GM12874 (cell line): ENCODE data around the gene ATG16L1.

ENCODE experiments used
- TF ChIP-seq, protein P1 (sequence below): IDR thresholded peaks from 2 replicates; pipeline ENCODE4 v1.5.1; 2011; ENCODE audit warnings: low read depth, mild to moderate bottlenecking, control low read depth, low read length, moderate library complexity; ENCODE audit not compliant: insufficient read depth

Gene ATG16L1

DNA sequence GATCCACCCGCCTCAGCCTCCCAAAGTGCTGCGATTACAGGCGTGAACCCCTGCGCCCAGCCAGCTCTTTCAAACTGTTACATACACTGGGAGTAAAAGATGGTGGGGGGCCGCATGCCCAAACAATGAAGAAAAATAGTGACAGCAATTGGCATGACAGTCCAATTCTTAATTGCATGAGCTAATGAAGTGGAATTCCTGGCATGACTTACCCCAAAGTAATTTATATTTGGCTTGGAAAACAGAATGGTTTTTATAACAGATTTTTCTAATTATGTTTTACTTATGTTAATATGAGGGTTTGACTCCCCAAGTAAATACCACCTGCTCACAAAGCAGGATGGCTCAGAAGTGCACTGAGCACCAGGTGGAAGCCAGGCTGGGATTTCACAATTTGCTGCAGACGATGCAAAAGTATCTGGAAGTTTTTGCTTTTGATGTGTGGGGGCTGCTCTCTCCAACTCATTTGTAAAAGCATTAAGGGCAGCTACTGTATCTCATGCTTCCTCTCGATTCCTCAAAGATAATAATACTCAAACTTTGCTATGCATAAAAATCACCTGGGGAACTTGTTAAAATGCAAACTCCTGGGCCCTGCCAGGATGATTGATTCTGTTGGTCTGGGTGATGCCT is 24.0 kb upstream of the ATG16L1 start:
- TF ChIP-seq, protein P1, sequence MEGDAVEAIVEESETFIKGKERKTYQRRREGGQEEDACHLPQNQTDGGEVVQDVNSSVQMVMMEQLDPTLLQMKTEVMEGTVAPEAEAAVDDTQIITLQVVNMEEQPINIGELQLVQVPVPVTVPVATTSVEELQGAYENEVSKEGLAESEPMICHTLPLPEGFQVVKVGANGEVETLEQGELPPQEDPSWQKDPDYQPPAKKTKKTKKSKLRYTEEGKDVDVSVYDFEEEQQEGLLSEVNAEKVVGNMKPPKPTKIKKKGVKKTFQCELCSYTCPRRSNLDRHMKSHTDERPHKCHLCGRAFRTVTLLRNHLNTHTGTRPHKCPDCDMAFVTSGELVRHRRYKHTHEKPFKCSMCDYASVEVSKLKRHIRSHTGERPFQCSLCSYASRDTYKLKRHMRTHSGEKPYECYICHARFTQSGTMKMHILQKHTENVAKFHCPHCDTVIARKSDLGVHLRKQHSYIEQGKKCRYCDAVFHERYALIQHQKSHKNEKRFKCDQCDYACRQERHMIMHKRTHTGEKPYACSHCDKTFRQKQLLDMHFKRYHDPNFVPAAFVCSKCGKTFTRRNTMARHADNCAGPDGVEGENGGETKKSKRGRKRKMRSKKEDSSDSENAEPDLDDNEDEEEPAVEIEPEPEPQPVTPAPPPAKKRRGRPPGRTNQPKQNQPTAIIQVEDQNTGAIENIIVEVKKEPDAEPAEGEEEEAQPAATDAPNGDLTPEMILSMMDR: no peak

DNA sequence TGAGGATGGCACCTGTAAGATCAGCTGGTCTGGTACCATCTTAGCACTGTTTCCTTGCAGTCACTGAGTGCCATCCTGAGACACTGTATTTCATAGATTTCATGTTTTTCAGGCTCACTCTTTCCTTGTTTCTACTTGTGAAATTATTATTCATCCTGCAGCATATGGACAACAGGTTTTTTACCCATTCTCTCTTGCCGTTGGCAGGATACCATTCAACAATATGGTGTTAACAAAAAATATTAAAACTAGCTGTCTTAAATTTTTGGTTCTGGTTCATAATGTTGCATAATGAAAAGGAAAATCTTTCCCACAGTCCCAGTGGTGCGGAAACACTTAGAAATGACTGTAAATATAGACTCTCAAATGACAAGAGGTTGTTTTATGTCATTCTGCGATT is 23.1 kb upstream of the ATG16L1 start:
- TF ChIP-seq, protein P1: no peak

DNA sequence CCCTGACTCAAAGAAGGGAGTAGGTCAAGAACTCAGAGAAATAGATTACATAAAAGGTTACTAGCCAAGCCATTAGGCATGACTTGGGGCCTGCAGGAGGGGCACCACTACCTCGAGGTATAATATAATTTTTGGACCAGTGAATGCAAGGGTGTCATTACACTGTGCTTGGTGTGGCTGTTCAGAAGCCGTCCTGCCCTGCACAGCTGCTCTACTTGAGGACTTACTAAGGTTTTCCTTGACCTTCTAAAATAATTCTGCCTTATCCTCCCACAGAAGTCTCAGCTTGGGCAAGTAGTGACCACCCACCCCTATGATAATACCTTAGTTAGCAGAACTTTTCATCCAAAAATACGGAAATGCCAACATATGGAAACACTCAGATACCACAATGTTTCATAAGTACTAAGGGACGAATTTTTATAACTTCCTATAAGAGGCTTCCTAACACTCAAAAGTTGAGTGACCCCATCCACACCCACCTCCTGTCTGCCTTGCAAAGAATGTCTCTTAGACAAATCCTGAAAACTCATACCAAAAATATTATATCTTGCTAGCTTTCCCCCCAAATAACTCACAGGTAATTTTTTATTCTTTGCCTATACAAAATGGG is 17.7 kb upstream of the ATG16L1 start:
- TF ChIP-seq, protein P1: no peak

DNA sequence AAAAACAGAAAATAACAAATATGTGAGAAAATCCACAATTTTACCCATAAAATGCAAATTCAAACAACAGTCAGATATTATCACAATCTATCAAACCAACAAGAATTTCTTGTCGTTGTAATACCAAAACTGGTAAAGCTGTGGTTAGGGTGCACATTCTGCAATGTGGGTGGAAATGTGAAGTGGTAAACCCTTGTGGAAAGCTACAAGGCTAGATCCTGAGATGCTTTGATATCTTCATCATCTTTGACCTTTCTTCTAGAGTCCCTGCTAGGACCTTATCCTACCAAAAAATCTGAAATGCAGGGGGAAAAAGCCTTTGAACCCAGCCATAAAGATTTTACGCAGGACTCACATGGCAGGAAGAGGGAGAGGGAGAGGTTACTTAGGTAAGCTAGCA is 17.2 kb upstream of the ATG16L1 start:
- TF ChIP-seq, protein P1: no peak

DNA sequence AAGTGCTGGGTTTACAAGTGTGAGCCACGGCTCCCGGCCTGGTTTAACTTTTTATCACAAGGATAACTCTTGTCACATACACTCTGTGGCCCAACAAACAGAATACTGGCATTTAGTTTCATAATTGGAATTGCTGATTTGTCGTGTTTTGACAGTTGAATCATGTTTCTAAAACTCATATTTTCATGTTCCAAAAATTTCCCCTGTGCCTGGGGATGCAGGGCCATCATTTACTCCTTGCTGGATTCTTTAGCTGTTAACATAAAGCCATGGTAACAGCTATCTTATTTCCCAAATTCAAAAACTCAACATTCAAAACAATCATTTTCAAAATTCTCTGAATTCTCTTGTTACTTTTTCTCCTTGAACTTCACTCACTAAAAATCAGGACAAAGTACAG is 16.5 kb upstream of the ATG16L1 start:
- TF ChIP-seq, protein P1: no peak

DNA sequence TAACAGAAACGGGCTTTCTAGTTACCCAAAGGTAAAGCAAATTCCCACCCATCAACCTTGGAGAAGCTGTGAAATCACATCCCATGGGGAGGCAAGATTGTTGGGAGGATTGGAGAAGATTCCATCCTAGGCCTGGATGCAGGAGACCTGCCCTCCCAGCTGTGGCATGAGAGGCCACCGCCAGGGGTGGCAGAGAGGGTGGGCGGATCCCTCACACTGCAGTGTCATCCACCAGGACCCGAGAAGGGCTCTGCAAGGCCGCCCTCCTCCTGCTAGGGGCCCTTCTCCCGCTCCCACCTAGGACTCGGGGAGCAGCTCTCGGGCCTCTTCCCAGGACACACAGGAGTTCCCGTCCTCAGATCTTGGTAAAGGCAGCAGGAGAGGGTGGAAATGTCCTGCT is 15.5 kb upstream of the ATG16L1 start:
- TF ChIP-seq, protein P1: no peak

DNA sequence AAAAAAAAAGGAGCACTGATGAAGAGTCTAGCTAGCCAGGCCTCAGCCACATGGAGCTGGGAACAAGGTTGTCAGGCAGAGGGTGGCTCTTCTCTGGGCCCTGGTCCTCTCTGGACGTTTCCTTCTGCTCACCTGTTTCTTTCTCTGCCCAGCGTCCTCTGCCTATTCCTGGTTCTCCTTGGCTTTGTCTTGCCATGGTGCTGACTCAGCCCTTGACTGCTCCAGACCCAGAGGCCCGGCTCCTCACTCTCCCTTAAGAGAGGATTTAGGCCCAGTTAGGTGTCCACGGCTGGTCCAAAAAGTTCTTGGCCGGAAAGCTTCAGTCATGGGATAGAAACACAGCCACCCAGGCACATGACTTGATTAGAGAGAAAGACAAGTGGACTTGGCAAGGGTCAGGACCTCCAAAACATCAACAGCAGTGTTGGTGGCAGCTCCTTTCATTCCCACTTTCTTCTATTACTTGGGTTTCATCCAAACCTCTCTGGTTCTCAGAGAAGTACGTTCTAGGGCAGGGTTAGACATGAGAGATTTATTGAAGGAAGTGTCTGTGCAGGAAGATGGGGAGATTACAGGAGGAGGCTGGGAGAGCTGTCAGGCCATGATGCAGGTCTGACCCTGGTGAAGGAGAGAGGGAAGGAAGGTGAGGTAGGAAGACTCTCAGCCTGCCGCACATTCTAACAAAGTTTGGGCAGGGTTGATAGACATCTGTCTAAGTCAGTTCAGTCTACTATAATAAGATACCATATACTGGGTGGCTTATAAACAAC is 14.5 kb upstream of the ATG16L1 start:
- TF ChIP-seq, protein P1: no peak
